GM19043 (cell line): ENCODE measurements around the gene MTA3.

ENCODE experiments used
- ATAC-seq: cut with Tn5 transposase; IDR thresholded peaks from one replicate; pipeline ENCODE4 v1.9.1; 2021; ENCODE audit warnings: low read depth; ENCODE audit not compliant: unreplicated experiment

MTA3 gene

DNA sequence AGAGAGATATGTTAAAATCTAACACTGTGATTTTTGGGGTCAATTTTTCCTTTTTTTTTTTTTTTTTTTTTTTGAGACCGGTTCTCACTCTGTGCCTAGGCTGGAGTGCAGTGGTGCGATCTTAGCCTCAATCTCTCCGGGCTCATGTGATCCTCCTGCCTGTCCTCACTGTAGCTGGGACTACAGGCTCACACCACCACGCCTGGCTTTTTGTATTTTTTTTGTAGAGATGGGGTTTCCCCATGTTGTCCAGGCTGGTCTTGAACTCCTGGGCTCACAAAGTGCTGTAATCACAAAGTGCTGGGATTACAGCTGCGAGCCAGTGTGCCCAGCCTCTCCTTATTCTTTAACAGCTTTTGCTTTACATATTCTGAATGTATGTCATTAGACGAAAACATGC lies 226.8 kb downstream of the MTA3 start:
- ATAC-seq, result no peak

DNA sequence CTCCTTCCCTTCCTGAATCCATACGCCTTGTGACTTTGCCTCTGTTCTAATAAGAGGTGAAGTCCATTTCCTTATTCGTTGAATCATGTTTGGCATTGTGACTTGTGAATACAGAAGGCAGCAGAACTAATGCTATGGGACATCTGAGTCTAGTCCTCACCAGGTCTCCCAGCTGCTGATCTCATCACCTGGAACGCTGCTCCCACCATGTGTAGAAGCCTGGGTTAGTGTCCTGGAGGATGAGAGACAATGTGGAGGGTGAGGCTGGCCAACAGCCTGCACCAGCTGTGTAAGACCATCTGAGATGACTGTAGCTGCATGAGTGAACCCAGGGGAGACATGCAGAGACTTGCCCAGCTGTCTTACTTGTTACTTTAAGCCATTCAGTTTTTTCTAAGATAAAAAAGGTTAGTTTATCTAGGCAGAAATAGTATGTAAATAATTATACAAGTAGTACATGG lies 227.4 kb downstream of the MTA3 start:
- no peak for ATAC-seq

DNA sequence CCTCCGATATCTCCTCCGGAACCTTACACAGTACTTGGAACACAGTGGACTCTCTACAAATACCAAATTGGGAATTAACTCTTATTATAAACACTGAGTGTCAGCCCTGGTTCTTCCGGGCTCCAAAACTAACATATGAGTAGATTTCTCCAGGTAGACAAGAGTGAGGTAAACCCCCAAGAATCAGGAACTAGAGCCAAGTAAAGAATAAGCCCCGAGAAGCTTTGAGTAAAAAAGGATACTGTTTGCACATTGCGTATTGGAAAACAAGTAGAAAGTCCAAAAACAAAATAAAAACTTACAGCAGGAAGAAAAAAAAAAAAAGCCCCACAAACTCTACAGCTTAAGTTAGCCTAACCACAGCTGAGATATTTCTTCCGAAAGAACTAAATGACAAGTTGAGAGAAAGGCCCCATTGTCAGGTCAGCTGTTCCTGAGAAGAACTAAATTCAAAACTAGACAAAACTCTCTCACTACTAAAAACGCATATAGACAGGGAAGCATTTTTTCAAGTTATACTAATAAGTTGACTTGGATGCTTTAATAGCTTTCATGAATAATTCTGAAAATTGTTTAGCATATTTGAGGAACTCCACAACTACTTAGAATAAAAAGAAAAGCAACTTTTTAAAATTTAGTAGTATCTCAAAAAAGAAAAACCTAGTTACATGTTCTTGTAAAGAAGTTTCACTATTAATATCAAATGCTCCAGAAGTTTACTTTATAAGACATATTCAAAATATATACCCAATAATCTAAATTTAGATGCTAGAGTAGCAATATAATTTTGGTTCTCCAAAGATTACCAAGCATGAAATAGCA lies 228.2 kb downstream of the MTA3 start:
- no peak for ATAC-seq

DNA sequence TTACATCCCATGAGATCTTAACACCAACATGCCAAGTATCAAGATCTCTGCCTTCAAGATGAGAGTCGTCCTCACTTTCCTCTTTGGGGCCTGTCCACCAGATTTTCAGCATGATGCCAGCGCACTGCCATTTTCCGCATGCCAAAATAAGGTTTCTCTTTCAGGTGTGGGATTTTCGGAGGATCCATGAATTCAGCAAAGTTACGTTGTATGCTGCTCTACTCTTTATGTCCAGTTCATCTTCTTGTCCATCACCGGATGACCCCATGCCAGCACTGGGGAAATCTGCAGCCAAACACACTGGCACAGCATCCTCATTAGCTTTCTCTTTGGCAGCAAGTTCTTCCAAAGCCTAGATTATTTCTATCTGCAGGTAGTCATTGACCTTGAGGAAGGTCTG lies 228.8 kb downstream of the MTA3 start:
- ATAC-seq, result no peak

DNA sequence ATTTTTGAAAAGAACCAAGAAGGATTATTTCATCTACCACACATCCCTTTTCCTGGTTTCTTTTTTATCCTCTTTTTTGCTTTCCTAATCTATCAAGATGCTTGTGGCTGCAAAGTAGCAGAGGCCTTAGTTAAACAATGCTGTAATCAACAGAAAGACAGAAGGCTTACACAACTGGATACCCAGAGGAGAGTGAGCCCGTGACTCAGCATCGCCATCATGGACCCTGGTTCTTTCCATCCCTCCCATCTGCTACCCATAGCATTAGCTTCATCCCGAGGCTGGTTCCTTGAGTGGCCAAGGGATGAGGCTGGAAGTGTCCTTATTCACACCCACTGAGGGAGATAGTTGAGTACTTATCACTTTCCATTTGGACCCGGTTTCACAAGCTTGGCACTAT lies 231.4 kb downstream of the MTA3 start:
- ATAC-seq, result no peak

DNA sequence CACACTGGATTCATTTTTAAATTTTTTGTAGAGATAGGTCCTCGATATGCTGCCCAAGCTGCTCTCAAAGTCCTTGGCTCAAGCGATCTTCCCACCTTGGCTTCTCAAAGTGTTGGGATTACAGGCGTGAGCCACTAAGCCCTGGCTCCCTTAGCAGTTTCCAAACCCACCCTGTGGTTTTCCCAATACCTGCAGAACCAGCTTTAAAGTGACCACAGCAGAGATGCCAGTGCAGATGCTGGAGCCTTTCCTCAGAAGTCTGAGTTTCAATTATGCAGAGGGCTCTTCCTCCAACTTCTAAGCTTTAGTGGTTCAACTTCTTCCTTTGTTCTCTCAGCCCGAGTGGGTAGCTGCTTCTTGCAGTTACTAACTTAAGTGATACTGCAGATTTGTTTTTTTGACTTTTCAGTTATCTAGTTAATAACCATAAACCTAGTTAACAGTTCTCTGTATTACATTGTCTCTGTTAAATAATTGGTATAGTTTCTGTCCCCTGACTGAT lies 232.1 kb downstream of the MTA3 start:
- ATAC-seq, result no peak

DNA sequence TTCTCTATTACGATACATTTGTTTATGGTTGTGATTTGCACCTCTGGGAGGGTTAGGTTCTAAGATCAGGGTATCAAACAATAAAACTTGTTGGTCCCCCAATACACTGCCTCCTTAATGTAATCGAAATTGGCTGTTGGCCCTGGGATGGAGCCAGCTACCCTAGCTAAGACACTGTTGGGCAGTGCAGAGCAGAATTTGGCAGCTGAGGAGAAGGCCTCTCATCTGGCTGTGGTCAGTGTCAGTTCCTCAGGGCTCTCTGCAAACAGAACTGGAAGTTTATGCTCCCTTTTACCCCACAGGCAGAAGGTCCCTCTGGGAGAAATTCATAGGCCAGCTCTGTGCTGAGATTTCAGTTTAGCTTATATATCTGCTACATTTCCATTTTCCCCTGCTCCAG lies 232.5 kb downstream of the MTA3 start:
- no peak for ATAC-seq

DNA sequence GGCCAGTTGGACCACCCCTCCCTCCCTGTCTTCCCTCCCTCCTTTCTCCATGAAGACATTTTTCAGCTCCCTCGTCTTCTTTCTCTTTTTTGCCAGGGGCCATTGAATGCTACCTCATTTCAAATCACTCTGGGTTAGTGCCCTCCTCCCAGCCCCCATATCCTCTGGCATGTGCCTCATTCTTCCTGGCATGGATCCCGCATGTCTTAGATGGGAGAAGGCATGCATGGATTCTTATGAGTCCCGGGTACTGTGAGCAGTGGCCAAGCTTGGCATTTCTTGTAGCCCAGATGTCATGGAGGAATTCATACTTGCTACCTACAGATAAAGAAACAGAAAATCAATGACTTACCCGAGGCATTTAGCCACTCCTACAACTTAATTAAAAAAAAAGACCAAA lies 232.9 kb downstream of the MTA3 start:
- ATAC-seq, result no peak

DNA sequence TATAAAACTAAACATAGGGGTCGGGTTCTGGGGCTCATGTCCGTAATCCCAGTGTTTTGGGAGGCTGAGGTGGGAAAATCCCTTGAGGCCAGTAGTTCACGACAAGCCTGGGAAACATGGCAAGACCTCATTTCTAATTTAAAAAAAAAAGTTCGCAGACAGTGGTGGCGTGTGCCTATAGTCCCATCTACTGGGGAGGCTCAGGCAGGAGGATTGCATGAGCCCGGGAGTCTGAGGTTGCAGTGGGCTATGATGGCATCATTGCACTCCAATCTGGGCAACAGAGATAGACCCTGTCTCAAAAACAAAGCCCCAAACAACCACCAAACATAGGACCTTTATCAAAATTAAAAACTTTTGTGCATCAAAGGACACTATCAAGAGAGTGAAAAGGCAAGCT lies 233.7 kb downstream of the MTA3 start:
- no peak for ATAC-seq

DNA sequence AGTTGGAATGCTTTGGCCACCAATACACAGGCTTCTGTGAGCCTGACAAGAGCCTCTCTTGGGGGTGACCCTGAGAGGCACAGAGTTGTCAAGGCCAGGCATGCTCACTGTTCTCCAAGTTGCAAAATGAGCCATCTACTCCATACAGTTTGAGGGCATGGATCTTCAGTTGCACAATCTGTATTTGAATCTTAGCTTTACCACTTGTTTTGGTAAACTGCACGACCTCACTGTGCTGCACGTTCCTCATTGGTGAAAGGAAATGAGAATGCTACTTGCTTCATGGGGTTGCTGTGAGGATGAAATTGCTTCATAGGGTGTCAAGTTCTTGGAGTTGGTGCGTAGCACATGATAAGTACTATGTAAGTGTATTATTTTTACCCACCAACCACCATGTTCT lies 235.9 kb downstream of the MTA3 start:
- ATAC-seq, result no peak

DNA sequence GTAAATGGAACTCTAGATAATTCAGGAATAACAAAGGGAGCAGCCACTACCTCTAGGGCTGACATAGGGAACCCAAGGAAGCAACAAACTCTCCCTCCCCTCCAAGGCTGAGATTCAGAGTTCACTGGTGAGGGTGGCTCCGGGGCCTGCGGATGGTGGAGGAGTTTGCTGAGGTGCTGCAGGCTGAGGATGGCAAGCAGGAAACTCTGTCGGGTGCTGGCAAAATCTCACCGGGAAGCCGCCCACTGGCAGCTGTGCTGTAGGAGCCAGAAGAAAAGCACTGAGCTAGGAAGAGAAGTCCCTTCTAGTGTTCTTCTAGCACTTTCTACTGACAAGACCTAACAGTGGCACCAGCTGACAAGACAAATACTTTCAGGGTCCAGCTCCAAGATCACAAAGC lies 236.5 kb downstream of the MTA3 start:
- no peak for ATAC-seq
